HEK293T (cell line): ENCODE measurements around the gene CORO2B.

ENCODE experiments used
- CTCF ChIA-PET: fragments of 350-600 bp; formaldehyde crosslinking; extraction: SDS; loops from one replicate; lab custom pipeline; 2021; ENCODE audit warnings: antibody characterized with exemption, inconsistent platforms; lab: Yijun Ruan, JAX
- POLR2A ChIA-PET: fragments of 350-600 bp; formaldehyde crosslinking; extraction: SDS; loops from one replicate; lab custom pipeline; 2020; ENCODE audit warnings: antibody characterized with exemption, inconsistent platforms; lab: Yijun Ruan, JAX
- DNase-seq: peaks from one replicate; pipeline ENCODE4 v3.0.0; 2012; ENCODE audit warnings: mixed read lengths; ENCODE audit errors: extremely low spot score
- ARNT ChIP-seq: fragments of 450-650 bp; IDR thresholded peaks from 2 replicates; pipeline ENCODE4 v1.6.1; 2017; ENCODE audit warnings: mild to moderate bottlenecking
- BHLHE40 ChIP-seq: fragments of 450-650 bp; IDR thresholded peaks from 2 replicates; pipeline ENCODE4 v1.6.1; 2016; ENCODE audit warnings: mild to moderate bottlenecking, moderate library complexity, borderline replicate concordance
- CTBP1 ChIP-seq: fragments of 450-650 bp; IDR thresholded peaks from 2 replicates; pipeline ENCODE4 v1.6.1; 2016; ENCODE audit warnings: borderline replicate concordance
- ELF4 ChIP-seq: fragments of 450-650 bp; IDR thresholded peaks from 2 replicates; pipeline ENCODE4 v1.6.1; 2017; ENCODE audit warnings: antibody characterized with exemption
- FOXA1 ChIP-seq: fragments of 450-650 bp; IDR thresholded peaks from 2 replicates; pipeline ENCODE4 v1.6.1; 2016; ENCODE audit warnings: mild to moderate bottlenecking
- FOXK2 ChIP-seq: fragments of 450-650 bp; IDR thresholded peaks from 2 replicates; pipeline ENCODE4 v1.6.1; 2016; ENCODE audit warnings: mild to moderate bottlenecking
- FOXM1 ChIP-seq: fragments of 450-650 bp; IDR thresholded peaks from 2 replicates; pipeline ENCODE4 v1.6.1; 2017; ENCODE audit warnings: mild to moderate bottlenecking, borderline replicate concordance
- HDGF ChIP-seq: fragments of 450-650 bp; IDR thresholded peaks from 2 replicates; pipeline ENCODE4 v1.6.1; 2017; ENCODE audit warnings: antibody characterized with exemption, borderline replicate concordance
- L3MBTL2 ChIP-seq: fragments of 450-650 bp; conservative IDR thresholded peaks from 2 replicates; pipeline ENCODE4 v1.6.1; 2016; ENCODE audit warnings: mild to moderate bottlenecking
- LEF1 ChIP-seq: fragments of 450-650 bp; IDR thresholded peaks from 2 replicates; pipeline ENCODE4 v1.6.1; 2017; ENCODE audit warnings: mild to moderate bottlenecking, borderline replicate concordance
- NFRKB ChIP-seq: fragments of 450-650 bp; IDR thresholded peaks from 2 replicates; pipeline ENCODE4 v1.6.1; 2016; ENCODE audit warnings: mild to moderate bottlenecking, moderate library complexity
- PKNOX1 ChIP-seq: fragments of 450-650 bp; IDR thresholded peaks from 2 replicates; pipeline ENCODE4 v1.6.1; 2016
- SP1 ChIP-seq: fragments of 450-650 bp; IDR thresholded peaks from 2 replicates; pipeline ENCODE4 v1.6.1; 2017
- SUZ12 ChIP-seq: fragments of 450-650 bp; IDR thresholded peaks from 2 replicates; pipeline ENCODE4 v1.6.1; 2016; ENCODE audit warnings: mild to moderate bottlenecking
- TARDBP ChIP-seq: fragments of 450-650 bp; IDR thresholded peaks from 2 replicates; pipeline ENCODE4 v1.6.1; 2016
- ZNF384 ChIP-seq: fragments of 450-650 bp; IDR thresholded peaks from 2 replicates; pipeline ENCODE4 v1.6.1; 2016

The CORO2B gene

GRCh38 chr15:68572921-68573320 is 5.9 kb upstream of the CORO2B start:
- CTCF ChIA-PET = interaction anchor here (1.2 to 2.2 kb wide), 2 partner anchors 23 to 78 kb away, joined by 3 to 10 read pairs; no protein-coding TSS in a partner anchor
- no peak for TF ChIP-seq ZNF384
- TF ChIP-seq FOXM1 = no peak
- no peak for TF ChIP-seq PKNOX1
- no peak for TF ChIP-seq ARNT
- no peak for TF ChIP-seq NFRKB
- TF ChIP-seq CTBP1 = no peak
- TF ChIP-seq SUZ12 = no peak
- TF ChIP-seq HDGF = no peak
- TF ChIP-seq BHLHE40 = no peak
- TF ChIP-seq ELF4 = no peak
- TF ChIP-seq LEF1 = no peak
- TF ChIP-seq TARDBP = no peak
- TF ChIP-seq L3MBTL2 = no peak
- POLR2A ChIA-PET = no interaction called here
- DNase-seq = no peak

GRCh38 chr15:68574046-68574445 is 4.7 kb upstream of the CORO2B start:
- ChIA-PET POLR2A (no interaction called here), CTCF (interaction anchor here (0.6 to 2.2 kb wide), 7 partner anchors 14 to 302 kb away, joined by 3 to 10 read pairs (median 4); no protein-coding TSS in a partner anchor)
- TF ChIP-seq SUZ12 = no peak
- TF ChIP-seq LEF1 = no peak
- TF ChIP-seq ZNF384 = no peak
- no peak for TF ChIP-seq BHLHE40
- TF ChIP-seq FOXM1 = no peak
- no peak for TF ChIP-seq ARNT
- no peak for TF ChIP-seq FOXA1
- no peak for TF ChIP-seq L3MBTL2
- TF ChIP-seq FOXK2 = no peak
- TF ChIP-seq SP1 = no peak
- no peak for TF ChIP-seq CTBP1
- DNase-seq = no peak

GRCh38 chr15:68574629-68575028 is 4.2 kb upstream of the CORO2B start:
- DNase-seq = no peak
- no peak for TF ChIP-seq L3MBTL2
- TF ChIP-seq SP1 = no peak
- no peak for TF ChIP-seq BHLHE40
- no peak for TF ChIP-seq ZNF384
- no peak for TF ChIP-seq NFRKB
- no peak for TF ChIP-seq FOXK2
- TF ChIP-seq PKNOX1 = no peak
- no peak for TF ChIP-seq LEF1
- TF ChIP-seq ELF4 = no peak
- no peak for TF ChIP-seq TARDBP
- TF ChIP-seq FOXA1 = no peak
- CTCF ChIA-PET = interaction anchor here (0.8 to 2.2 kb wide), 5 partner anchors 15 to 301 kb away, joined by 3 to 10 read pairs (median 4); no protein-coding TSS in a partner anchor
- POLR2A ChIA-PET = no interaction called here

- no peak for DNase-seq
- TF ChIP-seq FOXM1 = no peak
- no peak for TF ChIP-seq HDGF
- TF ChIP-seq L3MBTL2 = no peak
- TF ChIP-seq PKNOX1 = no peak
- no peak for TF ChIP-seq ZNF384
- ChIA-PET POLR2A (no interaction called here), CTCF (interaction anchor here (0.9 kb wide), 1 partner anchor 98 kb away, joined by 3 read pairs; no protein-coding TSS in a partner anchor)
Observed at GRCh38 chr15:68576235-68576892, 2.4 kb upstream of the CORO2B start.

GRCh38 chr15:68578175-68578979 is 416 bp upstream of the CORO2B start:
- TF ChIP-seq LEF1 (0 out of 2 replicates have a peak, but pooled peaks have one; percentile 14), TARDBP (no peak)
- ChIA-PET POLR2A (no interaction called here), CTCF (no interaction called here)
- DNase-seq = peak; percentile 48
